Lung (tissue), 12 donors: ENCODE results near the gene E2F7. TPM values are rescaled to one million over a fixed set of nuclear protein-coding genes. Genes with fewer than 3 reads are reported as not detected.

ENCODE experiments used
- ATAC-seq: fragments of 200-7000 bp; cut with Tn5 transposase; one replicate; pipeline ENCODE4 v1.9.1; 2020; ENCODE audit warnings: moderate number of reproducible peaks; ENCODE audit not compliant: insufficient read depth, low FRiP score
- DNase-seq, 3 donors: peaks; one replicate each; pipeline ENCODE4 v3.0.0-alpha.2; 2013 to 2017
- H3K27ac ChIP-seq, 2 donors: one replicate each; pipeline ENCODE4 v1.5.1; 2013; ENCODE audit warnings: mild to moderate bottlenecking in 2 of 2, moderate library complexity in 2 of 2, control low read depth in 1 of 2, inconsistent platforms in 1 of 2, low read depth in 1 of 2, low read length in 1 of 2
- H3K27me3 ChIP-seq, 3 donors: one replicate each; pipeline ENCODE4 v1.5.1; 2013; ENCODE audit warnings: low read length in 2 of 3; ENCODE audit not compliant: control insufficient read depth in 3 of 3, insufficient read depth in 3 of 3
- H3K36me3 ChIP-seq, 4 donors: one replicate each; pipeline ENCODE4 v1.5.1; 2013; ENCODE audit warnings: low read length in 4 of 4, mild to moderate bottlenecking in 1 of 4, moderate library complexity in 1 of 4; ENCODE audit not compliant: control insufficient read depth in 4 of 4, insufficient read depth in 4 of 4
- H3K4me1 ChIP-seq, 5 donors: one replicate each; pipeline ENCODE4 v1.5.1; 2013; ENCODE audit warnings: low read length in 5 of 5, mild to moderate bottlenecking in 2 of 5, moderate library complexity in 1 of 5; ENCODE audit not compliant: control insufficient read depth in 5 of 5, insufficient read depth in 5 of 5
- H3K4me3 ChIP-seq: one replicate; pipeline ENCODE4 v1.5.1; 2013; ENCODE audit warnings: mild to moderate bottlenecking, control low read depth, moderate library complexity
- H3K9ac ChIP-seq, 2 donors: one replicate each; pipeline ENCODE4 v1.5.1; 2013; ENCODE audit warnings: low read length in 2 of 2, control low read depth in 1 of 2; ENCODE audit not compliant: insufficient read depth in 1 of 2
- H3K9me3 ChIP-seq, 4 donors: one replicate each; pipeline ENCODE4 v1.5.1; 2013; ENCODE audit warnings: low read length in 3 of 4, mild to moderate bottlenecking in 1 of 4, moderate library complexity in 1 of 4; ENCODE audit not compliant: control insufficient read depth in 4 of 4, insufficient read depth in 3 of 4
- WGBS, 2 donors: extraction: QIAGEN DNeasy Blood & Tissue Kit; methylation state at CpG; one replicate each; pipeline ENCODE4 v1.1.7; 2013; 5-methylcytosine and 5-hydroxymethylcytosine counted together
- polyA plus RNA-seq, 2 donors: library from polyadenylated mRNA; stranded (reverse); fragments of 200-250 nt; gene quantifications; one replicate each; pipeline ENCODE4 v1.2.1, GENCODE V29; 2013
- total RNA-seq, 2 donors: library from RNA; depleted of rRNA in 1 of 2; stranded (reverse); fragments of >200 nt in 1 of 2; gene quantifications; one replicate each; pipeline ENCODE4 v1.2.1, GENCODE V29; 2014 to 2021
- TF ChIP-seq, protein P1 (sequence below): IDR thresholded peaks from 2 replicates; pipeline ENCODE4 v1.5.1; 2012; ENCODE audit warnings: mild to moderate bottlenecking; ENCODE audit errors: control extremely low read depth, extremely low read depth
- donor health status: control.
- donor health status: control.
- donor health status: Bipolar disorder and iron deficiency.
- donor health status: healthy.
- donor health status: DM: yes; HTN: yes; CAD: no.

The E2F7 gene
- total and polyA plus RNA-seq, 4 donors, result 0.24 to 2.3 (median 0.54) TPM

DNA sequence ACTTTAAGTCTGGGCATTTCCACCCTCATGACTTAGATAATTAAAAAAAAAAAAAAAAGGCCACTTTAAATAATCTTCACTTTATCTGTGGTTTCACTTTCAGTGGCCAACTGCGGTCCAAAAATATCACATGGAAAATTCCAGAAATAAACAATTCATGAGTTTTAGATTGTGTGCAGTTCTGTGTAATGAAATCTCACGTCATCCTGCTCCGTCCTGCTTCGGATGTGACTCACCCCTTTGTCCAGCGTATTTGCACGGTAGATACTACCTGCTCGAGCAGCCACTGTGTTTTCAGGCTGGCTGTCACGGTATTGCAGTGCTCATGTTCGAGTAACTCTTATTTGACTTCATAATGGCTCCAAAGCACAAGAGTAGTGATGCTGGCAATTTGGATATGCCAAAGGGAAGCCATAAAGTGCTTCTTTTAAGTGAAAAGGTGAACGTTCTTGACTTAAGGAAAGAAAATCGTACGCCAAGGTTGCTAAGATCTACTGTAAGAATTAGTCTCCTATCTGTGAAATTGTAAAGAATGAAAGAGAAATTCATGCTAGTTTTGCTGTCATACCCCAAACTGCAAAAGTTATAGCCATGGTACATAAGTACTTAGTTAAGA lies 2.4 kb downstream of the E2F7 start:
- no peaks in the 10 kb centered on the region for H3K36me3 ChIP-seq
- WGBS, 2 donors, result 64 to 79% methylated on average over 12 of the region's 12 CpGs
- DNase-seq, result peak in 1 of 3 donors; percentile 21
- no peak overlapping the region for H3K27ac ChIP-seq
- ATAC-seq, result no peak
- TF ChIP-seq, protein P1, sequence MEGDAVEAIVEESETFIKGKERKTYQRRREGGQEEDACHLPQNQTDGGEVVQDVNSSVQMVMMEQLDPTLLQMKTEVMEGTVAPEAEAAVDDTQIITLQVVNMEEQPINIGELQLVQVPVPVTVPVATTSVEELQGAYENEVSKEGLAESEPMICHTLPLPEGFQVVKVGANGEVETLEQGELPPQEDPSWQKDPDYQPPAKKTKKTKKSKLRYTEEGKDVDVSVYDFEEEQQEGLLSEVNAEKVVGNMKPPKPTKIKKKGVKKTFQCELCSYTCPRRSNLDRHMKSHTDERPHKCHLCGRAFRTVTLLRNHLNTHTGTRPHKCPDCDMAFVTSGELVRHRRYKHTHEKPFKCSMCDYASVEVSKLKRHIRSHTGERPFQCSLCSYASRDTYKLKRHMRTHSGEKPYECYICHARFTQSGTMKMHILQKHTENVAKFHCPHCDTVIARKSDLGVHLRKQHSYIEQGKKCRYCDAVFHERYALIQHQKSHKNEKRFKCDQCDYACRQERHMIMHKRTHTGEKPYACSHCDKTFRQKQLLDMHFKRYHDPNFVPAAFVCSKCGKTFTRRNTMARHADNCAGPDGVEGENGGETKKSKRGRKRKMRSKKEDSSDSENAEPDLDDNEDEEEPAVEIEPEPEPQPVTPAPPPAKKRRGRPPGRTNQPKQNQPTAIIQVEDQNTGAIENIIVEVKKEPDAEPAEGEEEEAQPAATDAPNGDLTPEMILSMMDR, result no peak
- peaks cover 0 to 2% (median 0%) of the 10 kb centered on the region in 4 donors for H3K9me3 ChIP-seq
- no peak overlapping the region for H3K9ac ChIP-seq
- H3K4me3 ChIP-seq, result no peak overlapping the region
- H3K4me1 ChIP-seq, result peaks cover 0 to 18% (median 0%) of the 10 kb centered on the region in 5 donors
- H3K27me3 ChIP-seq, result no peaks in the 10 kb centered on the region

DNA sequence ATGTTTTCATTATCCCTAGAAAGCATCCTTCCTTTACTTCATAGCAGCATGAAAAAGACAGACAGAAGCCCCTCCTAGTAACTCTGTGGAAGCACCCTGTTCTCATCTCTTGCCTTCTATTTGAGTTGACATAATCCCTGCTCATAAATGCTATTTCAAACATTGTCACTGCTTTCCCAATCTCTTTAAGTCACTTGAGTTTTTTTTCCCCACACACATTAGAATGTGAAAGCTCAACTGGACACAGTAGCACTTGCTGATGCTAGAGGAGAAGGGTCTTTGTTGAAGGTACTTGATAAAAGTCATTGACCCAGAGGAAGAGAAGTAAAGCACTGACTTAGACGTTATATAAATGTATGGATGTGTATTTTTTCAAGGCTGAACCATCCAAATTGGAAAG lies 3.0 kb downstream of the E2F7 start:
- peaks cover 0 to 2% (median 0%) of the 10 kb centered on the region in 4 donors for H3K9me3 ChIP-seq
- no peak for ATAC-seq
- TF ChIP-seq, protein P1, result no peak
- peaks cover 0 to 18% (median 0%) of the 10 kb centered on the region in 5 donors for H3K4me1 ChIP-seq
- WGBS, 2 donors, result 69 to 91% methylated on average over 1 of the region's 1 CpG
- no peak overlapping the region for H3K4me3 ChIP-seq
- H3K9ac ChIP-seq, result no peak overlapping the region
- no peak overlapping the region for H3K27ac ChIP-seq
- H3K27me3 ChIP-seq, result no peaks in the 10 kb centered on the region
- no peaks in the 10 kb centered on the region for H3K36me3 ChIP-seq
- no peak for DNase-seq

DNA sequence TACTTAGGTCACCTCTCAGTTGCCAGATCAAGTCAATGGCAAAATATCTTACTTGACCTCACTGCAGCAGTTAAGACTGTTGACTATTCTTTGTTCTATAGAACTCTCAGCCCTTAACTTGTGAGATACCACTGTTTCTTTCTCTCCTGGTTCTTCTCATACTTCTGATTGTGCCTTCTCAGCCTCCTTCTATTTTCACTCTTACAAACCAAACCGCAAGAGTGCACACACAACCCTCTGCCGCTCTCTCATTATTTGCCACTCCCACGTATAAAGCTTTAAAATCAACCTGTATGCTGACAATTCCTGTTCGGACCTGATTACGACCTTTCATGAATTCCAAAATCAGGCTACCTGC lies 4.5 kb downstream of the E2F7 start:
- H3K4me3 ChIP-seq, result no peak overlapping the region
- DNase-seq (no peak), ATAC-seq (no peak)
- H3K27ac ChIP-seq, result no peak overlapping the region
- no peaks in the 10 kb centered on the region for H3K36me3 ChIP-seq
- WGBS, 2 donors, result 92 to 96% methylated on average over 5 of the region's 5 CpGs
- H3K27me3 ChIP-seq, result no peaks in the 10 kb centered on the region
- H3K9ac ChIP-seq, result no peak overlapping the region
- peaks cover 0 to 18% (median 0%) of the 10 kb centered on the region in 5 donors for H3K4me1 ChIP-seq
- TF ChIP-seq, protein P1, result no peak
- H3K9me3 ChIP-seq, result peaks cover 0 to 2% (median 0%) of the 10 kb centered on the region in 4 donors
